ENCODE measurements around the gene ALMS1.
"Not testable (repeated sequence)": the region's sequence is repeated elsewhere in the genome, so short reads cannot be mapped to it uniquely, and the experiment has no call there.

ALMS1 gene

GRCh38 chr2:73385504-73386341 lies at the start of gene ALMS1:
TSS of gene ALMS1 (plus strand) at chr2:73385836. CDS start at chr2:73385869, 33 bp downstream.
- peak; percentile 79 for DNase-seq

GRCh38 chr2:73337828-73338227 lies 47.8 kb upstream of the ALMS1 start:
- no peak for DNase-seq

DNA sequence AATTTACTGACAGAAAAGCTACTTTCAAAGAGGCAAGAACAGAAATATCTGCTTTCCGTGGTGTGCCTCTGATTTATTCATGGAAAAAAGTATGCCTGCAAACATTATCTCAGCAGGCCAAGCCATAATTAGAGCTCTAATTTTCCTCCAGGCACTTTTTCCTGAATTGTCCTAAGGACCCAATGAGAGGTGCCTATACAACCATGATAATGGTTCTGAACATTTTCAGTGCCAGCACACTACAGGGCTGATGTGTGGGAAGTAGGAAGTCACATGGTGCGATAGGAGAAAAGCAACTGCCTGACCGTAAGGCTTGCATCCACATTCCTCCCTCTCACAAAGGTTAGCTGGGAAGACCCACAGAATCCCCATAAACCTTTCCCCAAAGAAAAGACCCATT lies 46.4 kb upstream of the ALMS1 start:
- DNase-seq, result no peak

GRCh38 chr2:73341039-73341438 lies 44.6 kb upstream of the ALMS1 start:
- DNase-seq, result no peak

DNA sequence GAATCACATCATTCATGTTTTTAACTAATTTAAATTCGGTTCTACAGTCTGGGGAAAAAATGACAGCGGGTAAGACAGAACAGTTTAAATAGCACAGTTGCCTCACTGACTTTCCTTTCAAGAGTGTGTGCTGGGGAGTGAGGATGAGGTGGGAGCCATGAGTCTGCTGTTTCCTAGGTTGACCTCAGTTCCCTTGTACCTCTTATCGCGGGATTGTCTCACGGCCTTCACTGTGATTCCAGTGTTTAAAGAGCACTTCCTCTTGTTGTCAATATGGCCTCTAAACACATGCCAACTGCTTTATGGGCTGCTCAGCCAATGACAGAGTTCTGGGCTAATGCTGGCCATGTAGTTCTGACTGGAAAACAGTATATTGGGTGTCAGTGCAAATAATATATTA lies 41.6 kb upstream of the ALMS1 start:
- no peak for DNase-seq

DNA sequence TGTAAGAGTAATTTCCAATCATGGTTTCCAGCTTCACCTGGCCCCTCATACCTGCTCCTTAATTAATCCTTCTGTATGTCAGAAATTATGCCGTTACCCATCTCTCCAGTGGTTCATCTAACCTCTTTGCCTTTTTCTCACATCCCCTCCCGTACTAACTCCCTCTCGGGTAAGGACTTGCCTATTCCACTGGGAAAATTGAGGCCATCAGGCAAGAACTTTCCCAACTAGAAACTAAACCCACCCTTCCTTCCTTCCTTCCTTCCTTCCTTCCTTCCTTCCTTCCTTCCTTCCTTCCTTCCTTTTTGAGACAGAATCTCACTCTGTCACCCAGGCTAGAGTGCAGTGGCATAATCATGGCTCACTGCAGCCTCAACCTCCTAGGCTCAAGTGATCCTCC lies 40.9 kb upstream of the ALMS1 start:
- not testable (repeated sequence) for DNase-seq

DNA sequence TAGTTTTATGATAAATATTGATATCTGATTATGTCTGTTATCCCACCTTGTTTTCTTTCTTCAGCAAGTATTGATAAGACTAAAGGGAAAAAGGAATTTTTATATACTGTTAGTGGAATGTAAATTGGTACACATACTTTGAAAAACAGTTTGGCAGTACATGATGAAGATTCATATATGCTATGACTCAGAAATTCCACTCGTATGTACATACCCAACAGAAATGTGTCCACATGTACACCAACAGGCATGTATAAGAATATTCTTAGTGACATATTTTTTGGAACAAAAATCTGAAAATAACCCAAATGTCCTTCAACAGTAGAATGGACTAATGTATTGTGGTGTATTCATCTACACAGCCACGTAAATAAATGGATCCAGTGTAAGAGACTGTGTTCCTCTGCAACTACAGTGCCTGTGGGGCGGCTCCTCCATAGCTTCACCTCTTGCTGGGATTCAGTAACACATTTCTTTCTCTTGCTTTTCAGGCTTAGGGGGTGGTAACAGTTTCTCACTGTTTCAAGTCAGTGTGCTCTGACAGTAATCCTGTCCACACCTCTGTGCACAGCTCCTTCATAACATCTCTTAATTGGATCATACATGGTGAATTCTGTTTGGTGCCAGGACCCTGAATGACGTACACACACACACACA lies 35.5 kb upstream of the ALMS1 start:
- no peak for DNase-seq

DNA sequence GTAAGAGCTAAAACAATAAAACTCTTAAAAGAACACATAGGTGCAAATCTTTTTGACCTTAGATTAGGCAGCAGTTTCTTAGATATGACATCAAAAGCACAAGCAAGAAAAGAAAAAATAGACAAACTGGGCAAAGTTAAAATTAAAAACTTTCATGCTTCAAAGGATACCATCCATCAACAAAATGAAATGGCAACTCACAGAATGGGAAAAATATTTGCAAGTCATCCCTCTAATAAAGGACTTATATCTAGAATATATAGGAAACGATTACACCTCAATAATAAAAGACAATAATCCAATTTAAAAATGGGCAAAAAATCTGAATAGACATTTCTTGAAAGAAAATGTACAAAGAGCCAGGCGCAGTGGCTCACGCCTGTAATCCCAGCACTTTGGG lies 29.5 kb upstream of the ALMS1 start:
- no peak for DNase-seq

DNA sequence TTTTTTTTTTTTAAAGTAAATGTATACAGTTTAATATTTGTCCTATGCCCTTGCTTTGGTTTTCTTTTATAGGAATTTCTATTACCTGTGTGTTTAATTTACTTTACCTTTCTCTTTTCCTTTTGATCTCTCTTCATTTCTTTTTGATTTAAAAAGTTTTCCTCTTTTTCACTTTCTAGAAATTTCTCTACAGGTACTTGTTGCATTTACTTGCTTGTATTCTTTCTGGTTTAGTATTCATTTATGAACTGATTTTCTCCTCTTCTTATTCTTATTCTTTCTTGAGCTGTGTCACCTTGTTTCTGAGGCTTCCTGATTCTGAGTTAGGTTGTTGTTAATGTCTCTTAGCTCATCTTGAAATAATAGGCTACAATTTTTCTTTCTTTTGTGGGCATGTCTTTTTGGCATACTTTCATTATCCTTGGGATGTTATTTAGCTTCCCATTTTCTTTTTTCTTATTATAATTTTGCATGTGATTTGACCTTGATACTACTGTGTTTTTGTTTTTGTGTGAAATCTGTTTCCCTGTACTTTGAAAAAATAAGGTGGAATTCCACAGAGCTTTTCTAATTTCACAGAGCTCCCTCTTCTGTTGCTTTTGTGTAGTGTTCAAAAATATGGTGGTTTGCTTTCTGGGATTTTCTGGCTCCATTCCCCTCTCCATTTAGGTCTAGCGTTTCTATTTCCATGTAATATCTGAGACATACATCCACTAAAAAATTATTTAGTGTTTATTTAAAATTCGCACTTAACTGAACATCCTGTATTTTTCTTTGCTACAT lies 25.5 kb upstream of the ALMS1 start:
- no peak for DNase-seq

- no peak for DNase-seq
These were observed 19.6 kb upstream of the ALMS1 start for GRCh38 chr2:73366060-73366459.

GRCh38 chr2:73368781-73369180 lies 16.9 kb upstream of the ALMS1 start:
- DNase-seq, result no peak

DNA sequence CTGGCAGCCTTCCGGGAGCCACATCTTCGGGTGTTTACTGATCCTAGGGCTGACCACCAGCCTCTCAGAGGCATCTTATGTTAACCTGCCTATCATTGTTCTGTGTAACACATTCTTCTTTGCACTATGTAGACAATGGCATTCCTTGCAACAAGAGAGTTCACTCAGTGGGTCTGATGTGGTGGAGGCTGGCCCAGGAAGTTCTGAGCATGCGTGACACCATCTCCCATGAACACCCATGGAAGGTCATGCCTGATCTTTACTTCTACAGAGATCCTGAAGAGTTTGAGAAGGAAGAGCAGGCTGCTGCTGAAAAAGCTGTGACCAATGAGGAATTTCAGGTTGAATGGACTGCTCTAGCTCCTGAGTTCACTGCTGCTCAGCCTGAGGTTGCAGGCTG lies 15.3 kb upstream of the ALMS1 start:
- no peak for DNase-seq

GRCh38 chr2:73373344-73373743 lies 12.3 kb upstream of the ALMS1 start:
- DNase-seq, result no peak

GRCh38 chr2:73374269-73374668 lies 11.4 kb upstream of the ALMS1 start:
- DNase-seq, result no peak

- no peak for DNase-seq
These were observed 9.0 kb upstream of the ALMS1 start for GRCh38 chr2:73376681-73377080.

- no peak for DNase-seq
These were observed 2.6 kb upstream of the ALMS1 start for GRCh38 chr2:73383036-73383435.

- DNase-seq, result no peak
These were observed 523 bp upstream of the ALMS1 start for GRCh38 chr2:73385123-73385503.

GRCh38 chr2:73386342-73386868 lies 769 bp downstream of the ALMS1 start:
- no peak for DNase-seq

GRCh38 chr2:73386894-73387636 lies 1.4 kb downstream of the ALMS1 start:
- no peak for DNase-seq

- no peak for DNase-seq
These were observed 16.9 kb downstream of the ALMS1 start for GRCh38 chr2:73402386-73403103.

DNA sequence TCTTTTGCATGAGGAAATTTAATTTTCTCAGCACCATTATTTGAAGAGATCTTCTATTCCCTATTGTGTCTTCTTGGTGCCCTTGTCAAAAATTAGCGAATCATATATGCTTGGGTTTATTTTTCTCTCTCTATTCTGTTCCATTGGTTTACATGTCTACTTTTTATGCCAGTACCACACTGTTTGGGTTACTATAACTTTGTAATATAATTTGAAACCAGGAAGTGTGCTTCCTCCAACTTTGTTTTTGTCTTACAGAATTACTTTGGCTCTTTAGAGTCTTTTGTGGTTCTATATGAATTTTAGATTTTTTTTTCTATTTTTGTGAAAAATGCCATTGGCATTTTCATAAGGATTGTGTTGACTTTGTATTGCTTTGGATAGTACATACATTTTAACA lies 17.6 kb downstream of the ALMS1 start:
- DNase-seq, result no peak

- no peak for DNase-seq
These were observed 18.8 kb downstream of the ALMS1 start for GRCh38 chr2:73404409-73404808.
